Measurements from ENCODE around the gene TAOK1. TPM values are rescaled to one million over a fixed set of nuclear protein-coding genes. Genes with fewer than 3 reads are reported as not detected.

TAOK1 gene
- total RNA-seq, 1 donor from 2014 or later = 81.1 TPM

GRCh38 chr17:29595943-29596774 is 206.0 kb downstream of the TAOK1 start:
- Mint-ChIP-seq H3K4me3 (ENCODE audit: unreplicated experiment) (no peak overlapping the region), H3K4me1 (ENCODE audit: unreplicated experiment) (peaks cover 58% of the 10 kb centered on the region)

GRCh38 chr17:29596811-29597210 is 206.6 kb downstream of the TAOK1 start:
- H3K27ac Mint-ChIP-seq (ENCODE audit: unreplicated experiment) = no peak overlapping the region
- no peak for TF ChIP-seq CTCF (IDR thresholded peaks at IDR 0.05)
- no peaks in the 10 kb centered on the region for H3K36me3 Mint-ChIP-seq (ENCODE audit: unreplicated experiment)
- H3K4me3 Mint-ChIP-seq (ENCODE audit: unreplicated experiment) = no peak overlapping the region
- no peaks in the 10 kb centered on the region for H3K27me3 Mint-ChIP-seq (ENCODE audit: unreplicated experiment)
- H3K4me1 Mint-ChIP-seq (ENCODE audit: unreplicated experiment) = peaks cover 55% of the 10 kb centered on the region
- DNase-seq (ENCODE audit: extremely low spot score, unreplicated experiment) = no peak
- H3K9me3 Mint-ChIP-seq (ENCODE audit: unreplicated experiment) = no peaks in the 10 kb centered on the region

More at GRCh38 chr17:29595943-29596774, 206.0 kb downstream of the TAOK1 start:
- Mint-ChIP-seq H3K27me3 (ENCODE audit: unreplicated experiment) (no peaks in the 10 kb centered on the region), H3K36me3 (ENCODE audit: unreplicated experiment) (no peaks in the 10 kb centered on the region), H3K27ac (ENCODE audit: unreplicated experiment) (no peak overlapping the region), H3K9me3 (ENCODE audit: unreplicated experiment) (no peaks in the 10 kb centered on the region)
- DNase-seq (ENCODE audit: extremely low spot score, unreplicated experiment) = no peak
- no peak for TF ChIP-seq CTCF (IDR thresholded peaks at IDR 0.05)

DNA sequence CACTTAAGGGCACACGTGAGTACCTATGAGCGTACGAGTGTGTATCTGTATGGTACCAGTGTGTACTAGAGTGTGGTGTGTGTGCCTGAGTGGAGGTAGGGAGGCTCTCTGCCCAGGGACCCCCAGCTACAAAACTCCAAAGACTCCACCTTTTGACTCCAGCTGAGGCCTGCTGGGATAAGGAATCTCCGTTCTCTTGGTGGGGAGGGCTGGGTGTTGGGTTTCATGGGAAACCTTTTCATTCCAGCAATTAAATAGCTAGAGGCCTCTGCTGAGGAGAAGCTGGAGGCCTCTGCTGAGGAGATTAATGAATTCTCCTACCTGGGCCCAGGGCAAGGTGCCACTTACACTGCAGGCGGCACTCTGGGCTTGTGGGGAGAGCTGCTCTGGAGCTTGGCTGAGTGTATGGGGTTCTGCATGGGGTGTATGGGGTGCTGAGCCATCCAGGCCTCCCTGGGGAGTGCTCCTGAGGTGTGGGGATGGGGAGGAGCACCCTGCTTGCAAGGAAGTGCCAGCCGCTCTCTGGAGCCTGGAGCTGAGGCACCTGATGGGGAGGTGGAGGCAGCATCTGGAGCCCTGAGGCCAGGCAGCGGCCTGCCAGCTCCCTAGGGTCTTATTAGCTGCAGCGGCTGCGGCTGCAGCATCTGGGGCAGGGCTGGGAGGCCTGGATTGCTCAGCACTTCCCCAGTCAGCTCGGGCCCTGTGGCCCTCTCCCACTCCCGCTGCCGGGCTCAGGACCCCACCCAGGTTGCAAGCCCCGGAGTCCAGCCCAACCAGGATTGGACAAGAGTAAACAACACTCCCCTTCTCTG is 207.4 kb downstream of the TAOK1 start:
- Mint-ChIP-seq H3K4me3 (ENCODE audit: unreplicated experiment) (no peak overlapping the region), H3K4me1 (ENCODE audit: unreplicated experiment) (peaks cover 49% of the 10 kb centered on the region), H3K27me3 (ENCODE audit: unreplicated experiment) (no peaks in the 10 kb centered on the region), H3K9me3 (ENCODE audit: unreplicated experiment) (no peaks in the 10 kb centered on the region), H3K36me3 (ENCODE audit: unreplicated experiment) (no peaks in the 10 kb centered on the region), H3K27ac (ENCODE audit: unreplicated experiment) (peak overlapping the region; percentile 47)
- TF ChIP-seq CTCF (IDR thresholded peaks at IDR 0.05) = no peak
- no peak for DNase-seq (ENCODE audit: extremely low spot score, unreplicated experiment)

Other genes with a start within 250 kb of the TAOK1 start
- gene MYO18A, start 210.0 kb upstream of the TAOK1 start, total RNA-seq = 27.8 and 28.8 TPM in 2 replicates
- not detected in 2 replicates for gene CRYBA1, start 143.5 kb upstream of the TAOK1 start, total RNA-seq
- 46.8 and 48.0 TPM in 2 replicates for gene NUFIP2, start 96.2 kb upstream of the TAOK1 start, total RNA-seq
- 11.7 and 12.8 TPM in 2 replicates for gene ABHD15, start 176.7 kb downstream of the TAOK1 start, total RNA-seq
- 42.0 and 43.1 TPM in 2 replicates for gene TP53I13, start 178.3 kb downstream of the TAOK1 start, total RNA-seq
- 48.2 and 50.7 TPM in 2 replicates for gene GIT1, start 199.3 kb downstream of the TAOK1 start, total RNA-seq
- gene ANKRD13B, start 202.8 kb downstream of the TAOK1 start, total RNA-seq = 33.1 and 36.1 TPM in 2 replicates
- gene CORO6, start 232.5 kb downstream of the TAOK1 start, total RNA-seq = 4.8 and 7.1 TPM in 2 replicates

Measured in osteocyte (in vitro differentiated cells).